ENCODE results near the gene ZGPAT. TPM values are rescaled to one million over a fixed set of nuclear protein-coding genes. Genes with fewer than 3 reads are reported as not detected.

Gene ZGPAT
- total and polyA plus RNA-seq, 2 of the 13 experiments (the other 11 are each of a cell fraction or from before 2014, with no cell fraction given), result 23.0 to 41.9 TPM

GRCh38 chr20:63758152-63758551 is 50.3 kb downstream of the ZGPAT start:
- 63% methylated on average over 7 of the region's 7 CpGs for WGBS (ENCODE audit: low lambda C conversion rate)

GRCh38 chr20:63759377-63759901 is 51.6 kb downstream of the ZGPAT start:
- no peak for TF ChIP-seq NFYC (CRISPR knock-in tag; IDR thresholded peaks at IDR 0.05)
- no peak for TF ChIP-seq LCORL (IDR thresholded peaks at IDR 0.05)
- no peak for TF ChIP-seq LCORL (CRISPR knock-in tag; IDR thresholded peaks at IDR 0.05)
- no peak for TF ChIP-seq ZFP91 (CRISPR knock-in tag; IDR thresholded peaks at IDR 0.05; ENCODE audit: borderline replicate concordance)
- TF ChIP-seq ZNF143 (CRISPR knock-in tag; IDR thresholded peaks at IDR 0.05), result no peak
- no peaks in the 10 kb centered on the region for H3K79me2 ChIP-seq (ENCODE audit: insufficient read depth, low read length)
- DNase-seq (ENCODE audit: low spot score) (no peak), FAIRE-seq (no peak), ATAC-seq (no peak)
- intact Hi-C loops (cut with micrococcal nuclease; ENCODE audit: unreplicated experiment), result no loop called here
- no peaks in the 10 kb centered on the region for H3K9me3 ChIP-seq (ENCODE audit: low read length)
- in situ Hi-C loops (cut with HindIII; ENCODE audit: extremely low pct_ligation_motif_present, low pct_unique_long_range_greater_than_20kb), result no loop called here
- no peak overlapping the region for H3K4me2 ChIP-seq (ENCODE audit: low read depth, low read length)
- H3K4me3 ChIP-seq (replicated peaks in 1 of 3; ENCODE audit: insufficient read depth in 1 of 3, low read depth in 2 of 3, low read length in 3 of 3), result no peak overlapping the region
- no peaks in the 10 kb centered on the region for H3K36me3 ChIP-seq (replicated peaks in 1 of 2; ENCODE audit: control insufficient read depth in 1 of 2, insufficient read depth in 2 of 2, low read length in 2 of 2)
- CTCF ChIA-PET (ENCODE audit: low intra/inter-chr PET ratio, low total read pairs), result no interaction called here
- POLR2A ChIA-PET, result no interaction called here
- peaks cover 0 to 3% of the 10 kb centered on the region in 2 experiments; a peak in 1 of 5 replicates for H3K27me3 ChIP-seq (ENCODE audit: control insufficient read depth in 1 of 2, insufficient read depth in 2 of 2, low read length in 2 of 2)
- no TSS peak for BruUV-seq (replicated peaks)
- WGBS (ENCODE audit: low lambda C conversion rate), result 77% methylated on average over 7 of the region's 7 CpGs
- no peak overlapping the region for H3K9ac ChIP-seq (ENCODE audit: insufficient read depth, low read depth, low read length)
- H4K20me1 ChIP-seq (ENCODE audit: insufficient read depth, low read length), result no peaks in the 10 kb centered on the region
- H3K4me1 ChIP-seq (ENCODE audit: insufficient read depth, low read length), result peaks cover 26% of the 10 kb centered on the region
- H2AFZ ChIP-seq (ENCODE audit: low read length), result no peak overlapping the region
- no peak overlapping the region for H3K27ac ChIP-seq (ENCODE audit: extremely low read length, insufficient read depth, low read length)

More at GRCh38 chr20:63758152-63758551, 50.3 kb downstream of the ZGPAT start:
- H2AFZ ChIP-seq (ENCODE audit: low read length), result no peak overlapping the region
- POLR2A ChIA-PET, result no interaction called here
- intact Hi-C loops (cut with micrococcal nuclease; ENCODE audit: unreplicated experiment), result no loop called here
- peaks cover 0 to 3% of the 10 kb centered on the region in 2 experiments; a peak in 1 of 5 replicates for H3K27me3 ChIP-seq (ENCODE audit: control insufficient read depth in 1 of 2, insufficient read depth in 2 of 2, low read length in 2 of 2)
- no peaks in the 10 kb centered on the region for H3K36me3 ChIP-seq (replicated peaks in 1 of 2; ENCODE audit: control insufficient read depth in 1 of 2, insufficient read depth in 2 of 2, low read length in 2 of 2)
- peaks cover 25% of the 10 kb centered on the region for H3K4me1 ChIP-seq (ENCODE audit: insufficient read depth, low read length)
- no peak overlapping the region for H3K9ac ChIP-seq (ENCODE audit: insufficient read depth, low read depth, low read length)
- FAIRE-seq, result no peak
- CTCF ChIA-PET (ENCODE audit: low intra/inter-chr PET ratio, low total read pairs), result no interaction called here
- no peak for TF ChIP-seq ZNF430 (CRISPR knock-in tag; IDR thresholded peaks at IDR 0.05)
- no peak for TF ChIP-seq PPARG (CRISPR knock-in tag; conservative IDR thresholded peaks at IDR 0.05)
- TF ChIP-seq JUN (CRISPR knock-in tag; IDR thresholded peaks at IDR 0.05), result no peak
- no peak for TF ChIP-seq KLF13 (CRISPR knock-in tag; IDR thresholded peaks at IDR 0.05)
- no peak for TF ChIP-seq ZNF232 (CRISPR knock-in tag; IDR thresholded peaks at IDR 0.05; ENCODE audit: borderline replicate concordance)
- TF ChIP-seq ZNF777 (CRISPR knock-in tag; IDR thresholded peaks at IDR 0.05), result no peak
- H3K9me3 ChIP-seq (ENCODE audit: low read length), result no peaks in the 10 kb centered on the region
- no peak for ATAC-seq
- no peak overlapping the region for H3K4me3 ChIP-seq (replicated peaks in 1 of 3; ENCODE audit: insufficient read depth in 1 of 3, low read depth in 2 of 3, low read length in 3 of 3)
- no peaks in the 10 kb centered on the region for H3K79me2 ChIP-seq (ENCODE audit: insufficient read depth, low read length)
- H4K20me1 ChIP-seq (ENCODE audit: insufficient read depth, low read length), result no peaks in the 10 kb centered on the region
- in situ Hi-C loops (cut with HindIII; ENCODE audit: extremely low pct_ligation_motif_present, low pct_unique_long_range_greater_than_20kb), result no loop called here
- no peak for DNase-seq (ENCODE audit: low spot score)
- no peak overlapping the region for H3K27ac ChIP-seq (ENCODE audit: extremely low read length, insufficient read depth, low read length)
- no TSS peak for BruUV-seq (replicated peaks)
- no peak overlapping the region for H3K4me2 ChIP-seq (ENCODE audit: low read depth, low read length)
